Esophagus muscularis mucosa (tissue), 4 donors: Measurements from ENCODE around the gene KIF3B. TPM values are rescaled to one million over a fixed set of nuclear protein-coding genes. Genes with fewer than 3 reads are reported as not detected.
"Not testable (repeated sequence)": the region's sequence is repeated elsewhere in the genome, so short reads cannot be mapped to it uniquely, and the experiment has no call there.

ENCODE experiments used
- DNase-seq: peaks from one replicate; pipeline ENCODE4 v3.0.0-alpha.2; 2017; ENCODE audit errors: extremely low spot score
- H3K27ac ChIP-seq, 4 donors: fragments of 200-600 bp; sonication (generic); replicated peaks in 1 of 4; 1 replicate in 3 of 4; 2 replicates in 1 of 4; pipeline ENCODE4 v1.5.1; 2016 to 2019; ENCODE audit warnings: mild to moderate bottlenecking in 1 of 4
- H3K27me3 ChIP-seq, 4 donors: fragments of 200-600 bp; sonication (generic); one replicate each; pipeline versions ENCODE4 v1.5.1 to v1.6.0; 2016 to 2019
- H3K36me3 ChIP-seq, 4 donors: fragments of 200-600 bp; sonication (generic); one replicate each; pipeline ENCODE4 v1.5.1; 2016 to 2019
- H3K4me1 ChIP-seq, 4 donors: fragments of 200-600 bp; sonication (generic); one replicate each; pipeline ENCODE4 v1.5.1; 2016 to 2019
- H3K4me3 ChIP-seq, 4 donors: fragments of 200-600 bp; sonication (generic); 1 replicate in 2 of 4; 2 replicates in 2 of 4; pipeline ENCODE4 v1.5.1; 2016 to 2019; ENCODE audit warnings: mild to moderate bottlenecking in 4 of 4, moderate library complexity in 1 of 4
- H3K9me3 ChIP-seq, 4 donors: fragments of 200-600 bp; sonication (generic); 1 replicate in 3 of 4; 2 replicates in 1 of 4; pipeline ENCODE4 v1.5.1; 2016 to 2019
- EP300 ChIP-seq: sonication (generic); formaldehyde crosslinking; IDR thresholded peaks from one replicate; pipeline ENCODE4 v1.6.1; 2017; ENCODE audit warnings: antibody characterized with exemption
- POLR2A ChIP-seq: fragments of 450-650 bp; IDR thresholded peaks from one replicate; pipeline ENCODE4 v1.6.1; 2017; ENCODE audit warnings: antibody characterized with exemption, moderate library complexity, mild to moderate bottlenecking, low read depth
- POLR2AphosphoS5 ChIP-seq, 2 donors: sonication (generic); formaldehyde crosslinking; IDR thresholded peaks; one replicate each; pipeline ENCODE4 v1.6.1; 2017; ENCODE audit warnings: antibody characterized with exemption in 2 of 2
- WGBS: methylation state at CpG from one replicate; pipeline ENCODE4 v1.1.5; 2018; 5-methylcytosine and 5-hydroxymethylcytosine counted together
- intact Hi-C: fragments of 100-400 bp; cut with DNase I; formaldehyde crosslinking; loops from one replicate; pipeline ENCODE4 v1.15.1; 2023
- total RNA-seq, 4 donors: library from RNA; depleted of rRNA; stranded (reverse); fragments of >200 nt; gene quantifications; one replicate each; pipeline versions ENCODE4 v1.1.0 to v1.2.1, GENCODE V29; 2016
- TF ChIP-seq, protein P1 (sequence below), 3 experiments: fragments of 200-600 bp in 2 of 3; fragments of 450-650 bp in 1 of 3; sonication (generic) in 2 of 3; IDR thresholded peaks; one replicate each; pipeline ENCODE4 v1.5.1; 2017 to 2019; ENCODE audit warnings: antibody characterized with exemption in 3 of 3, mild to moderate bottlenecking in 2 of 3, moderate library complexity in 1 of 3

The KIF3B gene
- total RNA-seq, 4 donors from 2014 or later: 20.7 to 28.3 (median 23.5) TPM

DNA sequence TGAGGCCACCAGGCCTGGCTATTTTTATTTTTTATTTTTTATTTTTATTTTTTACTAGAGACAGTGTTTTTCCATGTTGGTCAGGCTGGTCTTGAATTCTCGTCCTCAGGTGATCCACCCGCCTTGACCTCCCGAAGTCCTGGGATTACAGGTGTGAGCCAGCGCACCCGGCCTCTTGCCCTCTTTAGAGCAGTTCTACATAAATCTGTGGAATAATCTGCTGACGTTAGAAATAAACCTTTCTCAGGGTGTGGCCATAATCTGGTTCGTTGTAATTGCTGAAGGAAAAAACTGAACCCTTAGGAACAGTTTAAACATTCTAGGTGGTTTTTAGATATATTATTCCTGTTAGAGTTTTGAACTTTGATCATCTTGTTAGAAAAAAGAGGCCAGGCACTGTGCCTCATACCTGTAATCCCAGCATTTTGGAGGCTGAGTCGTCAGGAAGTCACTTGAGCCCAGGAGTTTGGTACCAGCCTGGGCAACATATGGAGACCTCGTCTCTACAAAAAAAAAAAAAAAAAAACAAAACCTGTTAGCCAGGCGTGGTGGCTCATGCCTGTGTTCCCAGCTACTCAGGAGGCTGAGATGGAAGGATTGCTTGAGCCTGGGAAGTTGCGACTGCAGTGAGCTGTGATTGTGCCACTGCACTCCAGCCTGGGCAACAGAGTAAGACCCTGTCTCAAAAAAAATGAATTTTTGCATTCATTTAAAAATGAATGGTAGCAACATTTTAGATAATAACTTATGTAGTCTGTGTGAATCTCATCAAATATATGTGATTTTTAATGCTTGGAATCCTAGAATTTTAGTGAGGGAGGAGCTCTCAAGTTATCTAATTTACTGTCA, 104.9 kb downstream of the KIF3B start:
- intact Hi-C loops: no loop called here

DNA sequence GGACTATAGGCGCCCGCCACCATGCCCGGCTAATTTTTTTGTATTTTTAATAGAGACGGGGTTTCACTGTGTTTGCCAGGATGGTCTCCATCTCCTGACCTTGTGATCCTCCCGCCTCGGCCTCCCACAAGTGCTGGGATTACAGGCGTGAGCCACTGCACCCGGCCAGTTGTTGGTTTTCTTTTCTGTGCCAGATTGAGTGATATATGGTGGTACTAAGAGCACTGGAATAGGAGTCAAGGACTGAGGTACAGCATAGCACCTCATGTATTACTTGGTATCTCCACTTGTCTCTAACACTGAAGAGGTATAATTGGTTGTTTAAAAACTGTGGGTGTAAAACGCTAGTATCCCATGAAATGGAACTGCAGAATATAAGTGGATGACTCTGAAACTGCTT, 106.0 kb downstream of the KIF3B start:
- H3K4me1 ChIP-seq: peaks cover 19 to 51% (median 36%) of the 10 kb centered on the region in 4 donors
- peaks cover 0 to 29% (median 11%) of the 10 kb centered on the region in 4 donors for H3K36me3 ChIP-seq
- DNase-seq, H3K27ac ChIP-seq, H3K9me3 ChIP-seq, intact Hi-C loops, H3K4me3 ChIP-seq, H3K27me3 ChIP-seq: not testable (repeated sequence)
- 91% methylated on average over 9 of the region's 9 CpGs for WGBS

More for the DNA sequence above, 104.9 kb downstream of the KIF3B start:
- 85% methylated on average over 11 of the region's 11 CpGs for WGBS
- Histone ChIP-seq H3K4me3 (no peak overlapping the region), H3K27me3 (no peaks in the 10 kb centered on the region), H3K4me1 (peaks cover 19 to 40% (median 33%) of the 10 kb centered on the region in 4 donors), H3K9me3 (no peaks in the 10 kb centered on the region), H3K36me3 (peaks cover 0 to 33% (median 13%) of the 10 kb centered on the region in 4 donors), H3K27ac (no peak overlapping the region)
- DNase-seq: no peak
- TF ChIP-seq, protein P1, sequence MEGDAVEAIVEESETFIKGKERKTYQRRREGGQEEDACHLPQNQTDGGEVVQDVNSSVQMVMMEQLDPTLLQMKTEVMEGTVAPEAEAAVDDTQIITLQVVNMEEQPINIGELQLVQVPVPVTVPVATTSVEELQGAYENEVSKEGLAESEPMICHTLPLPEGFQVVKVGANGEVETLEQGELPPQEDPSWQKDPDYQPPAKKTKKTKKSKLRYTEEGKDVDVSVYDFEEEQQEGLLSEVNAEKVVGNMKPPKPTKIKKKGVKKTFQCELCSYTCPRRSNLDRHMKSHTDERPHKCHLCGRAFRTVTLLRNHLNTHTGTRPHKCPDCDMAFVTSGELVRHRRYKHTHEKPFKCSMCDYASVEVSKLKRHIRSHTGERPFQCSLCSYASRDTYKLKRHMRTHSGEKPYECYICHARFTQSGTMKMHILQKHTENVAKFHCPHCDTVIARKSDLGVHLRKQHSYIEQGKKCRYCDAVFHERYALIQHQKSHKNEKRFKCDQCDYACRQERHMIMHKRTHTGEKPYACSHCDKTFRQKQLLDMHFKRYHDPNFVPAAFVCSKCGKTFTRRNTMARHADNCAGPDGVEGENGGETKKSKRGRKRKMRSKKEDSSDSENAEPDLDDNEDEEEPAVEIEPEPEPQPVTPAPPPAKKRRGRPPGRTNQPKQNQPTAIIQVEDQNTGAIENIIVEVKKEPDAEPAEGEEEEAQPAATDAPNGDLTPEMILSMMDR (IDR thresholded peaks at IDR 0.05): no peak
- TF ChIP-seq POLR2A (no peak), EP300 (no peak), POLR2AphosphoS5 (IDR thresholded peaks at IDR 0.05) (no peak)

Other genes starting within 250 kb of the KIF3B start
- gene HCK, start 225.4 kb upstream of the KIF3B start, total RNA-seq: 10 to 100 TPM in 2 of 4 donors, 1 to 10 TPM in 2; 7.8 to 36.6 (median 11.4) TPM
- gene TM9SF4, start 167.9 kb upstream of the KIF3B start, total RNA-seq: 10 to 100 TPM; 19.9 to 34.4 (median 25.2) TPM
- gene PLAGL2, start 69.9 kb upstream of the KIF3B start, total RNA-seq: 10 to 100 TPM in 1 of 4 donors, 1 to 10 TPM in 3; 5.4 to 10.8 (median 8.0) TPM
- gene POFUT1, start 69.8 kb upstream of the KIF3B start, total RNA-seq: 10 to 100 TPM; 21.7 to 31.9 (median 29.8) TPM
- gene ASXL1, start 80.7 kb downstream of the KIF3B start, total RNA-seq: 10 to 100 TPM; 56.5 to 66.7 (median 61.8) TPM